ENCODE results near the gene PCDHA6.
A peak's percentile ranks its signal among the peaks of the same experiment; 100 is the strongest.
"Not testable (repeated sequence)": the region's sequence is repeated elsewhere in the genome, so short reads cannot be mapped to it uniquely, and the experiment has no call there.

The PCDHA6 gene

DNA sequence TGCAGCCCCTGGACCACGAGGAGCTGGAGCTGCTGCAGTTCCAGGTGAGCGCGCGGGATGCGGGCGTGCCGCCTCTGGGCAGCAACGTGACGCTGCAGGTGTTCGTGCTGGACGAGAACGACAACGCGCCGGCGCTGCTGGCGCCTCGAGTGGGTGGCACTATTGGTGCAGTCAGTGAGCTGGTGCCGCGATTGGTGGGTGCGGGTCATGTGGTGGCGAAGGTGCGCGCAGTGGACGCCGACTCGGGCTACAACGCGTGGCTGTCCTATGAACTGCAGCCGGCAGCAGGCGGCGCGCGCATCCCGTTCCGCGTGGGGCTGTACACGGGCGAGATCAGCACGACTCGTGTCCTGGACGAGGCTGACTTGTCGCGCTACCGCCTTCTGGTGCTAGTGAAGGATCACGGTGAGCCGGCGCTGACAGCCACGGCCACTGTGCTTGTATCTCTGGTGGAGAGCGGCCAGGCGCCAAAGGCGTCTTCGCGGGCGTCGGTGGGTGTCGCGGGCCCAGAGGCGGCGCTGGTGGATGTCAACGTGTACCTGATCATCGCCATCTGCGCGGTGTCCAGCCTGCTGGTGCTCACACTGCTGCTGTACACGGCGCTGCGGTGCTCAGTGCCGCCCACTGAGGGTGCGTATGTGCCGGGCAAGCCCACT is 39.8 kb upstream of the PCDHA6 start:
- DNase-seq; H3K79me1 ChIP-seq (replicated peaks; ENCODE audit: low read length, poor library complexity, severe bottlenecking); H2BK15ac ChIP-seq (ENCODE audit: low read depth, poor library complexity, severe bottlenecking); H4K8ac ChIP-seq (ENCODE audit: low read length); H2BK12ac ChIP-seq (ENCODE audit: low read length in 2 of 2); H3K4me1 ChIP-seq (ENCODE audit: control insufficient read depth, insufficient read depth, low read depth, low read length); H3K9ac ChIP-seq (ENCODE audit: low read length); H2AK5ac ChIP-seq (ENCODE audit: low read length, severe bottlenecking); H3K23ac ChIP-seq (ENCODE audit: low read length in 2 of 2); H2BK5ac ChIP-seq (ENCODE audit: low read depth, low read length, poor library complexity, severe bottlenecking); H3K4me3 ChIP-seq (ENCODE audit: insufficient read depth in 1 of 2, low read depth in 1 of 2, low read length in 2 of 2); H3K18ac ChIP-seq (ENCODE audit: low read depth in 1 of 2, low read length in 2 of 2); H2BK120ac ChIP-seq (ENCODE audit: low read depth, low read length); H4K91ac ChIP-seq (ENCODE audit: low read length); H3K36me3 ChIP-seq (ENCODE audit: control insufficient read depth in 1 of 2, insufficient read depth in 2 of 2, low read depth in 1 of 2, low read length in 2 of 2); H3K4me2 ChIP-seq (ENCODE audit: low read length, poor library complexity, severe bottlenecking); H3K27ac ChIP-seq (ENCODE audit: low read length, poor library complexity, severe bottlenecking); H3K4ac ChIP-seq (ENCODE audit: low read depth in 1 of 2, low read length in 2 of 2); H3K27me3 ChIP-seq (ENCODE audit: control insufficient read depth in 1 of 2, insufficient read depth in 1 of 2, low read length in 2 of 2); H3K14ac ChIP-seq (ENCODE audit: low read length in 2 of 2); H2AFZ ChIP-seq (ENCODE audit: low read depth, low read length): not testable (repeated sequence)
- 96% methylated on average over 70 of the region's 70 CpGs for WGBS
- H3K9me3 ChIP-seq (ENCODE audit: control insufficient read depth, low read length), result peaks cover 82% of the 10 kb centered on the region

DNA sequence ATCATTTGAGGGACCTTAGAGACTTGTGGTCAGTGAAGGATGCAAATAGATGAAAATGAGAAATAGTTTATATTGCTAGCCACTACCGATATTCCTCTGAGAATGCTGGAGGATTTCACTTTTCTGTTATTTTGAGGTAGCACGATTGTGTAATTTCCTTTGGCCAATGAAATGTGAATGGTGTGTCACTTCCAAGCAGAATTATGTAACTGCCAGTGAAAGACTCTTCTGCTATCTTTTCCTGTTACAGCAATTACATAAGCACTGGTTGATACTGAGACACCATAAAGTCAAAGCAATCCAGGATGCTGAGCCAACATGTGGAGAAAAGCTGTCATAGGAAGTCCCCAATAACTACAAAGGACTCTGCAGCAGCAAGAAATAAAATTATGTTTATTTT is 36.7 kb upstream of the PCDHA6 start:
- Histone ChIP-seq H4K8ac (ENCODE audit: low read length) (no peak overlapping the region), H2BK12ac (ENCODE audit: low read length in 2 of 2) (no peak overlapping the region), H2AK5ac (ENCODE audit: low read length, severe bottlenecking) (no peak overlapping the region), H3K9me3 (ENCODE audit: control insufficient read depth, low read length) (peaks cover 85% of the 10 kb centered on the region), H2BK5ac (ENCODE audit: low read depth, low read length, poor library complexity, severe bottlenecking) (no peak overlapping the region), H2AFZ (ENCODE audit: low read depth, low read length) (no peak overlapping the region), H3K14ac (ENCODE audit: low read length in 2 of 2) (no peak overlapping the region), H2BK15ac (ENCODE audit: low read depth, poor library complexity, severe bottlenecking) (no peak overlapping the region), H2BK120ac (ENCODE audit: low read depth, low read length) (no peak overlapping the region), H3K36me3 (ENCODE audit: control insufficient read depth in 1 of 2, insufficient read depth in 2 of 2, low read depth in 1 of 2, low read length in 2 of 2) (no peaks in the 10 kb centered on the region), H3K4ac (ENCODE audit: low read depth in 1 of 2, low read length in 2 of 2) (no peak overlapping the region), H3K18ac (ENCODE audit: low read depth in 1 of 2, low read length in 2 of 2) (no peak overlapping the region), H4K91ac (ENCODE audit: low read length) (no peak overlapping the region), H3K4me2 (ENCODE audit: low read length, poor library complexity, severe bottlenecking) (no peak overlapping the region), H3K4me3 (ENCODE audit: insufficient read depth in 1 of 2, low read depth in 1 of 2, low read length in 2 of 2) (no peak overlapping the region), H3K27me3 (ENCODE audit: control insufficient read depth in 1 of 2, insufficient read depth in 1 of 2, low read length in 2 of 2) (no peaks in the 10 kb centered on the region), H3K4me1 (ENCODE audit: control insufficient read depth, insufficient read depth, low read depth, low read length) (no peaks in the 10 kb centered on the region), H3K9ac (ENCODE audit: low read length) (no peak overlapping the region), H3K23ac (ENCODE audit: low read length in 2 of 2) (no peak overlapping the region), H3K79me1 (replicated peaks; ENCODE audit: low read length, poor library complexity, severe bottlenecking) (no peaks in the 10 kb centered on the region), H3K27ac (ENCODE audit: low read length, poor library complexity, severe bottlenecking) (no peak overlapping the region)
- no peak for DNase-seq
- 93% methylated on average over 2 of the region's 2 CpGs for WGBS

DNA sequence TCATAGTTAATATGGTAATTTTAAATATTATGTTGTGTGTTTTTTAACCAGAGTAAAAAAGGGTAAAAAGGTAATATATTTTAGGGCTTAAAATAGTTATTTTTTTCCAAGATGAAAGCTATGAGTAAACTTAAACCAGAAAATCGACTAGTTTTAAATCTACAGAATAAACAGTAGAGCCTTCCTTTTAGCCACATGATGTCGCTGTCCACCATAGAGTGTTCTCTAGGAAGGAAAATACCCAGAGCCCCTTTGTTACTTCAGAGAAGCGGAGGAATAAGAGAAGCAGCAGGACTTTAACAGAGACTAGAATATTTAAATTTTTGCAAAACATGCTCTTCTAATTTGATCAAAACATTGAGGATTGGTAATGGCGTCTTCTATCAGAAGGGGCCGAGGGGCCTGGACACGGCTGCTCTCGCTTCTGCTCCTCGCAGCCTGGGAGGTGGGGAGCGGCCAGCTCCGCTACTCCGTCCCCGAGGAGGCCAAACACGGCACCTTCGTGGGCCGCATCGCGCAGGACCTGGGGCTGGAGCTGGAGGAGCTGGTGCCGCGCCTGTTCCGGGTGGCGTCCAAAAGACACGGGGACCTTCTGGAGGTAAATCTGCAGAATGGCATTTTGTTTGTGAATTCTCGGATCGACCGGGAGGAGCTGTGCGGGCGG is 33.0 kb upstream of the PCDHA6 start, which contains the start of gene PCDHA2:
Gene PCDHA2, plus strand, starts transcription at position 258 of the 664 bp plus-strand sequence.
- Histone ChIP-seq H2BK5ac (ENCODE audit: low read depth, low read length, poor library complexity, severe bottlenecking) (no peak within 1 kb of the TSS), H3K4me2 (ENCODE audit: low read length, poor library complexity, severe bottlenecking) (peak within 1 kb of the TSS; percentile 61), H3K36me3 (ENCODE audit: control insufficient read depth in 1 of 2, insufficient read depth in 2 of 2, low read depth in 1 of 2, low read length in 2 of 2) (peaks cover 0 to 8% of the 10 kb centered on the region in 2 experiments), H2BK15ac (ENCODE audit: low read depth, poor library complexity, severe bottlenecking) (no peak within 1 kb of the TSS), H3K18ac (ENCODE audit: low read depth in 1 of 2, low read length in 2 of 2) (no peak within 1 kb of the TSS), H2AFZ (ENCODE audit: low read depth, low read length) (peak within 1 kb of the TSS; percentile 19), H4K91ac (ENCODE audit: low read length) (no peak within 1 kb of the TSS), H3K79me1 (replicated peaks; ENCODE audit: low read length, poor library complexity, severe bottlenecking) (no peaks in the 10 kb centered on the region), H2BK12ac (ENCODE audit: low read length in 2 of 2) (no peak within 1 kb of the TSS), H2BK120ac (ENCODE audit: low read depth, low read length) (no peak within 1 kb of the TSS), H3K4me1 (ENCODE audit: control insufficient read depth, insufficient read depth, low read depth, low read length) (no peaks in the 10 kb centered on the region), H3K14ac (ENCODE audit: low read length in 2 of 2) (no peak within 1 kb of the TSS), H4K8ac (ENCODE audit: low read length) (no peak within 1 kb of the TSS), H3K23ac (ENCODE audit: low read length in 2 of 2) (no peak within 1 kb of the TSS), H3K27me3 (ENCODE audit: control insufficient read depth in 1 of 2, insufficient read depth in 1 of 2, low read length in 2 of 2) (no peaks in the 10 kb centered on the region), H3K9me3 (ENCODE audit: control insufficient read depth, low read length) (peaks cover 75% of the 10 kb centered on the region), H3K9ac (ENCODE audit: low read length) (no peak within 1 kb of the TSS), H2AK5ac (ENCODE audit: low read length, severe bottlenecking) (no peak within 1 kb of the TSS), H3K4ac (ENCODE audit: low read depth in 1 of 2, low read length in 2 of 2) (no peak within 1 kb of the TSS), H3K4me3 (ENCODE audit: insufficient read depth in 1 of 2, low read depth in 1 of 2, low read length in 2 of 2) (peak within 1 kb of the TSS; percentile 18 to 54), H3K27ac (ENCODE audit: low read length, poor library complexity, severe bottlenecking) (no peak within 1 kb of the TSS)
- DNase-seq, result peak; percentile 73
- WGBS, result 38% methylated on average over 26 of the region's 27 CpGs

DNA sequence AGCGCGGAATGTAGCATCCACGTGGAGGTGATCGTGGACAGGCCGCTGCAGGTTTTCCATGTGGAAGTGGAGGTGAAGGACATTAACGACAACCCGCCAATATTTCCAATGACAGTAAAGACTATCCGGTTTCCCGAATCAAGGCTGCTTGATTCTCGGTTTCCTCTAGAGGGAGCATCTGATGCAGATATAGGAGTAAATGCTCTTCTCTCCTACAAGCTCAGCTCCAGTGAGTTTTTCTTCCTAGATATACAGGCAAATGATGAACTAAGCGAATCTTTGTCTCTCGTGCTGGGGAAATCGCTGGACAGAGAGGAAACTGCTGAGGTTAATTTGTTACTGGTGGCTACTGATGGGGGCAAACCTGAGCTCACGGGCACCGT is 32.5 kb upstream of the PCDHA6 start:
- H3K4me2 ChIP-seq (ENCODE audit: low read length, poor library complexity, severe bottlenecking), result peak overlapping the region; percentile 61
- no peak overlapping the region for H3K4ac ChIP-seq (ENCODE audit: low read depth in 1 of 2, low read length in 2 of 2)
- H4K8ac ChIP-seq (ENCODE audit: low read length), result no peak overlapping the region
- WGBS, result 21% methylated on average over 12 of the region's 15 CpGs
- H2BK120ac ChIP-seq (ENCODE audit: low read depth, low read length), result no peak overlapping the region
- no peaks in the 10 kb centered on the region for H3K27me3 ChIP-seq (ENCODE audit: control insufficient read depth in 1 of 2, insufficient read depth in 1 of 2, low read length in 2 of 2)
- no peak overlapping the region for H3K23ac ChIP-seq (ENCODE audit: low read length in 2 of 2)
- H3K4me1 ChIP-seq (ENCODE audit: control insufficient read depth, insufficient read depth, low read depth, low read length), result no peaks in the 10 kb centered on the region
- no peak overlapping the region for H2BK12ac ChIP-seq (ENCODE audit: low read length in 2 of 2)
- no peak overlapping the region for H2AK5ac ChIP-seq (ENCODE audit: low read length, severe bottlenecking)
- peak overlapping the region; percentile 19 for H2AFZ ChIP-seq (ENCODE audit: low read depth, low read length)
- no peak overlapping the region for H3K18ac ChIP-seq (ENCODE audit: low read depth in 1 of 2, low read length in 2 of 2)
- H3K4me3 ChIP-seq (ENCODE audit: insufficient read depth in 1 of 2, low read depth in 1 of 2, low read length in 2 of 2), result peak overlapping the region in 1 of 2 experiments; percentile 54
- H3K27ac ChIP-seq (ENCODE audit: low read length, poor library complexity, severe bottlenecking), result no peak overlapping the region
- peaks cover 72% of the 10 kb centered on the region for H3K9me3 ChIP-seq (ENCODE audit: control insufficient read depth, low read length)
- H2BK5ac ChIP-seq (ENCODE audit: low read depth, low read length, poor library complexity, severe bottlenecking), result no peak overlapping the region
- H3K14ac ChIP-seq (ENCODE audit: low read length in 2 of 2), result no peak overlapping the region
- H4K91ac ChIP-seq (ENCODE audit: low read length), result no peak overlapping the region
- H3K36me3 ChIP-seq (ENCODE audit: control insufficient read depth in 1 of 2, insufficient read depth in 2 of 2, low read depth in 1 of 2, low read length in 2 of 2), result peaks cover 0 to 8% of the 10 kb centered on the region in 2 experiments
- H2BK15ac ChIP-seq (ENCODE audit: low read depth, poor library complexity, severe bottlenecking), result no peak overlapping the region
- peak; percentile 69 for DNase-seq
- H3K9ac ChIP-seq (ENCODE audit: low read length), result no peak overlapping the region
- no peaks in the 10 kb centered on the region for H3K79me1 ChIP-seq (replicated peaks; ENCODE audit: low read length, poor library complexity, severe bottlenecking)
